ENCODE measurements around the gene PPP5C.
"Not testable (repeated sequence)": the region's sequence is repeated elsewhere in the genome, so short reads cannot be mapped to it uniquely, and the experiment has no call there.

Gene PPP5C

GRCh38 chr19:46435689-46436088 lies 88.8 kb downstream of the PPP5C start:
- not testable (repeated sequence) for DNase-seq

Measured in NCI-H524 (cell line).